Measurements from ENCODE around the gene PLA2R1. TPM values are rescaled to one million over a fixed set of nuclear protein-coding genes. Genes with fewer than 3 reads are reported as not detected.

The PLA2R1 gene
- total RNA-seq: 46.5 to 86.6 TPM (median 47.7 TPM) in 3 replicates
- long read RNA-seq, full-length matches to known transcripts: 23 of 46 reads
- long read RNA-seq, partial matches to known transcripts: 8 of 46 reads
- long read RNA-seq, other reads (novel, unspliced or antisense): 15 of 46 reads

- Mint-ChIP-seq H3K27ac (ENCODE audit: unreplicated experiment) (peak within 1 kb of the TSS; percentile 70), H3K36me3 (ENCODE audit: low read depth) (peaks cover 6% of the 10 kb centered on the region), H3K27me3 (ENCODE audit: low read depth) (no peaks in the 10 kb centered on the region), H3K4me3 (ENCODE audit: unreplicated experiment) (peak within 1 kb of the TSS; percentile 92), H3K9me3 (ENCODE audit: low read depth) (no peaks in the 10 kb centered on the region), H3K4me1 (ENCODE audit: low read depth) (peaks cover 66% of the 10 kb centered on the region)
- TF ChIP-seq CTCF (IDR thresholded peaks at IDR 0.05): peak; percentile 24
- no peak for DNase-seq (ENCODE audit: low spot score)
Measured at GRCh38 chr2:160062292-160063005, at the start of gene PLA2R1. PLA2R1 (minus strand) TSS chr2:160062615; CDS start chr2:160062403, 212 bp downstream.

- Mint-ChIP-seq H3K36me3 (ENCODE audit: low read depth) (peaks cover 3% of the 10 kb centered on the region), H3K27me3 (ENCODE audit: low read depth) (no peaks in the 10 kb centered on the region), H3K27ac (ENCODE audit: unreplicated experiment) (peak overlapping the region; percentile 36), H3K4me1 (ENCODE audit: low read depth) (peaks cover 36% of the 10 kb centered on the region), H3K4me3 (ENCODE audit: unreplicated experiment) (no peak overlapping the region), H3K9me3 (ENCODE audit: low read depth) (peaks cover 6% of the 10 kb centered on the region)
- no peak for DNase-seq (ENCODE audit: low spot score)
- no peak for TF ChIP-seq CTCF (IDR thresholded peaks at IDR 0.05)
Measured at GRCh38 chr2:160110674-160111239, 48.3 kb upstream of the PLA2R1 start.

- Mint-ChIP-seq H3K27ac (ENCODE audit: unreplicated experiment) (peak overlapping the region; percentile 36), H3K27me3 (ENCODE audit: low read depth) (no peaks in the 10 kb centered on the region), H3K4me1 (ENCODE audit: low read depth) (peaks cover 36% of the 10 kb centered on the region), H3K36me3 (ENCODE audit: low read depth) (peaks cover 3% of the 10 kb centered on the region), H3K4me3 (ENCODE audit: unreplicated experiment) (no peak overlapping the region), H3K9me3 (ENCODE audit: low read depth) (peaks cover 3% of the 10 kb centered on the region)
- no peak for DNase-seq (ENCODE audit: low spot score)
- TF ChIP-seq CTCF (IDR thresholded peaks at IDR 0.05): peak; percentile 98
Measured at GRCh38 chr2:160109939-160110673, 47.7 kb upstream of the PLA2R1 start.

- no peak for DNase-seq (ENCODE audit: low spot score)
Measured at GRCh38 chr2:160109243-160109642, 46.8 kb upstream of the PLA2R1 start.

More at GRCh38 chr2:160109243-160109642, 46.8 kb upstream of the PLA2R1 start:
- Mint-ChIP-seq H3K27ac (ENCODE audit: unreplicated experiment) (no peak overlapping the region), H3K27me3 (ENCODE audit: low read depth) (no peaks in the 10 kb centered on the region), H3K4me3 (ENCODE audit: unreplicated experiment) (no peak overlapping the region), H3K9me3 (ENCODE audit: low read depth) (peaks cover 2% of the 10 kb centered on the region), H3K4me1 (ENCODE audit: low read depth) (peaks cover 35% of the 10 kb centered on the region), H3K36me3 (ENCODE audit: low read depth) (peaks cover 1% of the 10 kb centered on the region)
- no peak for TF ChIP-seq CTCF (IDR thresholded peaks at IDR 0.05)

Data from chondrocyte (in vitro differentiated cells).